HL-60 (cell line): Measurements from ENCODE around the gene SLC16A5.

ENCODE experiments used
- CTCF ChIP-seq: IDR thresholded peaks from one replicate; pipeline ENCODE4 v1.5.1; 2011; ENCODE audit warnings: low read length, control low read depth, inconsistent platforms; ENCODE audit not compliant: insufficient read depth
- GABPA ChIP-seq: IDR thresholded peaks from 2 replicates; pipeline ENCODE4 v1.6.1; 2012; ENCODE audit warnings: low read depth
- POLR2AphosphoS5 ChIP-seq: IDR thresholded peaks from 2 replicates; pipeline ENCODE4 v1.6.1; 2012; ENCODE audit warnings: low read depth
- TF ChIP-seq, protein P1 (sequence below): IDR thresholded peaks from 2 replicates; pipeline ENCODE4 v1.6.1; 2012; ENCODE audit warnings: low read depth; ENCODE audit not compliant: insufficient replicate concordance

DNA sequence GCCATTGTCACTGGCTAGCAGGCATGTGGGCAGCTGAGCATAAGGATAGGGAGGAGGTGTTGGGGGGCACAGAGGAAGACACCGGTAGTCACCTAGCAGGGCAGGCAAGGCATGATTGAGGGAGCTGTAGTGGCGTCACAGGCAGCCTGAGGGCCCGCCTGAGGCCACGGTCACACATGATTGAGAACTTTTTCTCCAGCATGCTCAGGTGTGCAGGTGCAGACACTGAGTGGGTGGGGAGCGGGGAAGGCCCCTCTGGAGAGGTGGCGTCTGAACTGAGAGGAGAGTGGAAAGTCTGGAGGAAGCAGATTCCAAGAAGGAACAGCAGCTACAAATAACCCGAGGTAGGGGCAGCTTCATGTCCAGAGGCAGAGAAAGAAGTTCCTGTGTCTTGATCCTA, 11.1 kb downstream of the SLC16A5 start:
- no peak for TF ChIP-seq CTCF
- no peak for TF ChIP-seq GABPA
- no peak for TF ChIP-seq POLR2AphosphoS5
- TF ChIP-seq, protein P1, sequence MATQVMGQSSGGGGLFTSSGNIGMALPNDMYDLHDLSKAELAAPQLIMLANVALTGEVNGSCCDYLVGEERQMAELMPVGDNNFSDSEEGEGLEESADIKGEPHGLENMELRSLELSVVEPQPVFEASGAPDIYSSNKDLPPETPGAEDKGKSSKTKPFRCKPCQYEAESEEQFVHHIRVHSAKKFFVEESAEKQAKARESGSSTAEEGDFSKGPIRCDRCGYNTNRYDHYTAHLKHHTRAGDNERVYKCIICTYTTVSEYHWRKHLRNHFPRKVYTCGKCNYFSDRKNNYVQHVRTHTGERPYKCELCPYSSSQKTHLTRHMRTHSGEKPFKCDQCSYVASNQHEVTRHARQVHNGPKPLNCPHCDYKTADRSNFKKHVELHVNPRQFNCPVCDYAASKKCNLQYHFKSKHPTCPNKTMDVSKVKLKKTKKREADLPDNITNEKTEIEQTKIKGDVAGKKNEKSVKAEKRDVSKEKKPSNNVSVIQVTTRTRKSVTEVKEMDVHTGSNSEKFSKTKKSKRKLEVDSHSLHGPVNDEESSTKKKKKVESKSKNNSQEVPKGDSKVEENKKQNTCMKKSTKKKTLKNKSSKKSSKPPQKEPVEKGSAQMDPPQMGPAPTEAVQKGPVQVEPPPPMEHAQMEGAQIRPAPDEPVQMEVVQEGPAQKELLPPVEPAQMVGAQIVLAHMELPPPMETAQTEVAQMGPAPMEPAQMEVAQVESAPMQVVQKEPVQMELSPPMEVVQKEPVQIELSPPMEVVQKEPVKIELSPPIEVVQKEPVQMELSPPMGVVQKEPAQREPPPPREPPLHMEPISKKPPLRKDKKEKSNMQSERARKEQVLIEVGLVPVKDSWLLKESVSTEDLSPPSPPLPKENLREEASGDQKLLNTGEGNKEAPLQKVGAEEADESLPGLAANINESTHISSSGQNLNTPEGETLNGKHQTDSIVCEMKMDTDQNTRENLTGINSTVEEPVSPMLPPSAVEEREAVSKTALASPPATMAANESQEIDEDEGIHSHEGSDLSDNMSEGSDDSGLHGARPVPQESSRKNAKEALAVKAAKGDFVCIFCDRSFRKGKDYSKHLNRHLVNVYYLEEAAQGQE, result no peak
